IMR-90 (cell line): Measurements from ENCODE around the gene CENPM. TPM values are rescaled to one million over a fixed set of nuclear protein-coding genes. Genes with fewer than 3 reads are reported as not detected.

Source experiments
- ATAC-seq: fragments of 200-7000 bp; cut with Tn5 transposase; 2 replicates; pipeline ENCODE4 v1.9.1; 2020; ENCODE audit warnings: low read depth, mild to moderate bottlenecking, moderate library complexity
- BruUV-seq: library from RNA; stranded (reverse); fragments of 400-500 nt; replicated peaks from 2 replicates; lab custom pipeline; 2021; lab: Mats Ljungman, UMichigan
- CTCF ChIA-PET: fragments of 300-600 bp; formaldehyde crosslinking; extraction: SDS; loops from one replicate; lab custom pipeline; 2021; ENCODE audit warnings: antibody characterized with exemption; lab: Yijun Ruan, JAX
- POLR2A ChIA-PET: fragments of 300-600 bp; sonication (Branson Sonifier 250); formaldehyde crosslinking; loops from one replicate; lab custom pipeline; 2022; ENCODE audit warnings: antibody characterized with exemption; ENCODE audit not compliant: unreplicated experiment; lab: Charles Lee
- DNase-seq: peaks from one replicate; pipeline ENCODE4 v3.0.0; 2013
- H2AFZ ChIP-seq: replicated peaks from 2 replicates; pipeline ENCODE3; 2013; ENCODE audit warnings: low read length, mild to moderate bottlenecking; ENCODE audit not compliant: poor library complexity
- H2AK5ac ChIP-seq: 2 replicates; pipeline ENCODE4 v1.6.1; 2013; ENCODE audit warnings: low read depth, low read length, inconsistent platforms
- H2AK9ac ChIP-seq: replicated peaks from 2 replicates; pipeline ENCODE3; 2013; ENCODE audit warnings: mild to moderate bottlenecking, low read depth, low read length, moderate library complexity; ENCODE audit not compliant: poor library complexity
- H2BK120ac ChIP-seq: 2 replicates; pipeline ENCODE4 v1.6.1; 2013; ENCODE audit warnings: low read depth, low read length, inconsistent platforms
- H2BK15ac ChIP-seq: 3 replicates; pipeline ENCODE4 v1.6.1; 2013; ENCODE audit warnings: low read depth, low read length, inconsistent platforms
- H2BK20ac ChIP-seq: 2 replicates; pipeline ENCODE4 v1.6.1; 2013; ENCODE audit warnings: low read depth, mild to moderate bottlenecking, inconsistent platforms, low read length, moderate library complexity
- H2BK5ac ChIP-seq: 2 replicates; pipeline ENCODE4 v1.6.1; 2013; ENCODE audit warnings: mild to moderate bottlenecking, low read depth, low read length, inconsistent platforms; ENCODE audit not compliant: poor library complexity, severe bottlenecking
- H3K14ac ChIP-seq: replicated peaks from 2 replicates; pipeline ENCODE4 v1.6.1; 2013; ENCODE audit warnings: low read depth, low read length, inconsistent platforms
- H3K18ac ChIP-seq: 2 replicates; pipeline ENCODE4 v1.6.1; 2013; ENCODE audit warnings: low read depth, low read length, control low read depth
- H3K23ac ChIP-seq: 2 replicates; pipeline ENCODE4 v1.6.1; 2013; ENCODE audit warnings: low read depth, low read length, inconsistent platforms
- H3K27ac ChIP-seq: 2 replicates; pipeline ENCODE4 v1.5.1; 2013; ENCODE audit warnings: mild to moderate bottlenecking, control low read depth, low read length; ENCODE audit not compliant: insufficient read depth
- H3K27me3 ChIP-seq: 2 replicates; pipeline ENCODE4 v1.6.1; 2013; ENCODE audit warnings: low read length; ENCODE audit not compliant: control insufficient read depth, insufficient read depth
- H3K36me3 ChIP-seq: 2 replicates; pipeline ENCODE4 v1.6.1; 2013; ENCODE audit warnings: low read length, mixed read lengths; ENCODE audit not compliant: control insufficient read depth, insufficient read depth
- H3K4ac ChIP-seq: 2 replicates; pipeline ENCODE4 v1.6.1; 2013; ENCODE audit warnings: low read depth, low read length, inconsistent platforms
- H3K4me1 ChIP-seq: 2 replicates; pipeline ENCODE4 v1.6.1; 2013; ENCODE audit warnings: low read length, mixed read lengths; ENCODE audit not compliant: control insufficient read depth, insufficient read depth
- H3K4me2 ChIP-seq: 2 replicates; pipeline ENCODE4 v1.6.1; 2013; ENCODE audit warnings: low read depth, mild to moderate bottlenecking, control low read depth, low read length, moderate library complexity
- H3K4me3 ChIP-seq: 2 replicates; pipeline ENCODE4 v1.5.1; 2013; ENCODE audit warnings: low read depth, mild to moderate bottlenecking, control low read depth, low read length, moderate library complexity; ENCODE audit not compliant: insufficient read depth
- H3K56ac ChIP-seq: 2 replicates; pipeline ENCODE4 v1.6.1; 2013; ENCODE audit warnings: low read length, inconsistent platforms; ENCODE audit not compliant: insufficient read depth; ENCODE audit errors: extremely low read depth
- H3K79me1 ChIP-seq, 2 experiments: 2 replicates each; pipeline ENCODE4 v1.6.1; 2013; ENCODE audit warnings: low read length in 2 of 2, inconsistent platforms in 1 of 2, low read depth in 1 of 2
- H3K9ac ChIP-seq: 2 replicates; pipeline ENCODE4 v1.6.1; 2013; ENCODE audit warnings: low read depth, low read length, control low read depth
- H3K9me1 ChIP-seq: 2 replicates; pipeline ENCODE4 v1.6.1; 2013; ENCODE audit warnings: low read length, inconsistent platforms; ENCODE audit not compliant: insufficient read depth
- H3K9me3 ChIP-seq: 2 replicates; pipeline ENCODE4 v1.6.1; 2013; ENCODE audit warnings: low read length; ENCODE audit not compliant: control insufficient read depth, insufficient read depth
- H4K20me1 ChIP-seq: 2 replicates; pipeline ENCODE4 v1.6.1; 2013; ENCODE audit warnings: low read length, inconsistent platforms; ENCODE audit not compliant: insufficient read depth
- H4K5ac ChIP-seq: 2 replicates; pipeline ENCODE4 v1.6.1; 2013; ENCODE audit warnings: mild to moderate bottlenecking, low read depth, low read length, control low read depth
- H4K8ac ChIP-seq, 2 experiments: 2 replicates each; pipeline ENCODE4 v1.6.1; 2013; ENCODE audit warnings: low read depth in 2 of 2, low read length in 2 of 2, control low read depth in 1 of 2, inconsistent platforms in 1 of 2
- H4K91ac ChIP-seq: 2 replicates; pipeline ENCODE4 v1.6.1; 2013; ENCODE audit warnings: low read depth, low read length, inconsistent platforms; ENCODE audit not compliant: insufficient read depth
- FOS ChIP-seq: fragments of 150-350 bp; IDR thresholded peaks from 2 replicates; pipeline ENCODE4 v1.6.1; 2016; ENCODE audit warnings: low read depth, low read length
- MAFK ChIP-seq: IDR thresholded peaks from 2 replicates; pipeline ENCODE4 v1.6.1; 2012; ENCODE audit warnings: low read depth, low read length, improper control_type of control experiment
- MAZ ChIP-seq: IDR thresholded peaks from 2 replicates; pipeline ENCODE4 v1.6.1; 2012; ENCODE audit warnings: low read depth, mild to moderate bottlenecking, low read length, improper control_type of control experiment, moderate library complexity, borderline replicate concordance
- MXI1 ChIP-seq: IDR thresholded peaks from 2 replicates; pipeline ENCODE4 v1.6.1; 2012; ENCODE audit warnings: low read depth, mild to moderate bottlenecking, low read length, moderate library complexity, borderline replicate concordance
- POLR2A ChIP-seq: IDR thresholded peaks from 2 replicates; pipeline ENCODE4 v1.6.1; 2012; ENCODE audit warnings: mild to moderate bottlenecking, low read depth, low read length
- RCOR1 ChIP-seq: IDR thresholded peaks from 2 replicates; pipeline ENCODE4 v1.6.1; 2012; ENCODE audit warnings: mild to moderate bottlenecking, low read length, improper control_type of control experiment; ENCODE audit not compliant: insufficient replicate concordance
- SMC3 ChIP-seq: fragments of 150-350 bp; IDR thresholded peaks from 2 replicates; pipeline ENCODE4 v1.6.1; 2016; ENCODE audit warnings: low read depth, mild to moderate bottlenecking, antibody characterized with exemption, low read length, moderate library complexity
- USF2 ChIP-seq: fragments of 150-350 bp; IDR thresholded peaks from 2 replicates; pipeline ENCODE4 v1.6.1; 2017; ENCODE audit warnings: mild to moderate bottlenecking, antibody characterized with exemption, low read length, low read depth
- WGBS, 2 experiments: methylation state at CpG; one replicate each; pipeline versions ENCODE4 v1.1.5 to v1.1.7; 2013; ENCODE audit warnings: missing lambda C conversion rate in 2 of 2; ENCODE audit not compliant: insufficient read length in 1 of 2; ENCODE audit errors: extremely low coverage in 2 of 2; 5-methylcytosine and 5-hydroxymethylcytosine counted together
- dilution Hi-C: fragments of 300-500 bp; cut with HindIII; formaldehyde crosslinking; loops from one replicate; pipeline ENCODE4 v1.14.3; 2018; ENCODE audit warnings: low sequenced_read_pairs; ENCODE audit not compliant: unreplicated experiment
- in situ Hi-C: fragments of 300-500 bp; cut with MboI; formaldehyde crosslinking; loops from 3 replicates; pipeline ENCODE4 v1.14.3; 2019; ENCODE audit warnings: low sequenced_read_pairs, inconsistent platforms, mixed read lengths
- intact Hi-C: fragments of 100-400 bp; cut with micrococcal nuclease; formaldehyde crosslinking; loops from 2 replicates; pipeline ENCODE4 v1.10.0; 2022
- microRNA-seq, 2 experiments: library from miRNA; stranded (forward) in 1 of 2; unstranded in 1 of 2; fragments of 10-50 nt in 1 of 2; fragments of <30 nt in 1 of 2; gene quantifications in 1 of 2; microRNA quantifications in 1 of 2; one replicate each; pipeline versions ENCODE3 to v1.1.0; 2013 to 2020; ENCODE audit not compliant: insufficient read depth in 1 of 2, insufficient read length in 1 of 2, unreplicated experiment in 1 of 2
- polyA plus RNA-seq, 3 experiments: library from polyadenylated mRNA; depleted of rRNA; stranded (reverse); fragments of >200 nt; gene quantifications; 2 replicates each; pipeline ENCODE4 v1.2.3, GENCODE V29; 2012; ENCODE audit warnings: low replicate concordance in 1 of 3
- small RNA-seq, 5 experiments: library from RNA; depleted of rRNA; stranded (forward); fragments of <200 nt; gene quantifications; one replicate each; pipeline ENCODE3, GENCODE V24; 2012
- total RNA-seq: library from RNA; depleted of rRNA; stranded (reverse); fragments of >200 nt; gene quantifications from 2 replicates; pipeline ENCODE4 v1.2.3, GENCODE V29; 2012; rRNA removed

CENPM gene
- total and polyA plus RNA-seq, 2 of the 4 experiments (the other 2 are of a cell fraction) = 18.1 to 20.1 TPM

- Histone ChIP-seq H3K4me2 (no peak overlapping the region), H3K14ac (no peak overlapping the region), H2BK15ac (no peak overlapping the region), H3K4me3 (no peak overlapping the region), H3K9me3 (no peaks in the 10 kb centered on the region), H2BK120ac (no peak overlapping the region), H3K27me3 (no peaks in the 10 kb centered on the region), H3K56ac (no peak overlapping the region), H2AK9ac (no peak overlapping the region), H3K9me1 (no peaks in the 10 kb centered on the region; the same call in none of the 2 replicates), H2AFZ (no peak overlapping the region), H3K36me3 (peaks cover 19% of the 10 kb centered on the region), H3K4ac (no peak overlapping the region), H3K18ac (no peak overlapping the region), H3K27ac (no peak overlapping the region), H2BK5ac (no peak overlapping the region), H3K4me1 (peaks cover 1% of the 10 kb centered on the region; the same call in 1 of the 2 replicates), H4K20me1 (no peaks in the 10 kb centered on the region; the same call in 1 of the 2 replicates), H4K5ac (no peak overlapping the region), H3K23ac (no peak overlapping the region), H3K9ac (no peak overlapping the region), H4K8ac (no peak overlapping the region), H2AK5ac (no peak overlapping the region), H3K79me1 (0 out of 4 replicates have a peak, but pooled peaks cover 0 to 3% of the 10 kb centered on the region in 2 experiments), H4K91ac (no peak overlapping the region), H2BK20ac (no peak overlapping the region)
- 100% methylated on average over 4 of the region's 9 CpGs; no CpG with 5 or more reads in 1 of the 2 experiments for WGBS, 2 experiments
- dilution Hi-C loops (no loop called here), in situ Hi-C loops (no loop called here), intact Hi-C loops (no loop called here)
- BruUV-seq = no TSS peak
- TF ChIP-seq USF2 (no peak), RCOR1 (no peak), MAFK (no peak), MAZ (no peak), MXI1 (no peak), POLR2A (no peak), FOS (no peak), SMC3 (no peak)
- no peak for ATAC-seq
- ChIA-PET POLR2A (interaction anchor here (0.5 kb wide), 1 partner anchor 51 kb away, joined by 3 read pairs; no protein-coding TSS in a partner anchor), CTCF (no interaction called here)
- no peak for DNase-seq
These were observed 55.5 kb downstream of the CENPM start for GRCh38 chr22:41891407-41891806.

Small RNA genes within 50 kb of the gene (microRNA-seq; reads per million reads assigned to microRNA genes)
- 19.7 to 172 reads per million in 2 experiments for gene MIR33A

Small RNA genes within 50 kb of the gene (small RNA-seq; reads per million reads assigned to genes)
- gene MIR33A = 2.0 to 240 (median 59.6) reads per million in 5 experiments

Other genes with a start within 250 kb of the CENPM start
- 0.90 and 1.1 TPM in 2 replicates for gene MEI1, start 247.6 kb downstream of the CENPM start, total RNA-seq
- gene MEI1, start 247.6 kb downstream of the CENPM start, polyA plus RNA-seq (2012; rRNA removed) = 2.1 and 2.6 TPM in 2 replicates
- gene CCDC134, start 146.5 kb downstream of the CENPM start, total RNA-seq = 6.1 and 7.0 TPM in 2 replicates
- gene CCDC134, start 146.5 kb downstream of the CENPM start, polyA plus RNA-seq (2012; rRNA removed) = 5.1 and 7.5 TPM in 2 replicates
- gene SREBF2, start 114.0 kb downstream of the CENPM start, total RNA-seq = 8.1 and 9.2 TPM in 2 replicates
- gene SREBF2, start 114.0 kb downstream of the CENPM start, polyA plus RNA-seq (2012; rRNA removed) = 47.4 and 50.1 TPM in 2 replicates
- gene SHISA8, start 32.1 kb downstream of the CENPM start, total RNA-seq = not detected in 2 replicates
- not detected in 2 replicates for gene SHISA8, start 32.1 kb downstream of the CENPM start, polyA plus RNA-seq (2012; rRNA removed)
- gene TNFRSF13C, start 20.3 kb downstream of the CENPM start, total RNA-seq = under 0.01 TPM in 1 of 2 replicates, not detected in the other
- 0.14 and 0.16 TPM in 2 replicates for gene TNFRSF13C, start 20.3 kb downstream of the CENPM start, polyA plus RNA-seq (2012; rRNA removed)
- under 0.01 and 0.18 TPM in 2 replicates for gene SEPTIN3, start 22.3 kb upstream of the CENPM start, total RNA-seq
- gene SEPTIN3, start 22.3 kb upstream of the CENPM start, polyA plus RNA-seq (2012; rRNA removed) = 0.14 and 0.15 TPM in 2 replicates
- not detected in 2 replicates for gene WBP2NL, start 51.6 kb upstream of the CENPM start, total RNA-seq
- gene WBP2NL, start 51.6 kb upstream of the CENPM start, polyA plus RNA-seq (2012; rRNA removed) = not detected in 2 replicates
- gene NAGA, start 123.7 kb upstream of the CENPM start, total RNA-seq = 34.4 and 44.8 TPM in 2 replicates
- 34.3 and 38.6 TPM in 2 replicates for gene NAGA, start 123.7 kb upstream of the CENPM start, polyA plus RNA-seq (2012; rRNA removed)
- gene PHETA2, start 127.1 kb upstream of the CENPM start, total RNA-seq = 6.1 and 6.5 TPM in 2 replicates
- gene PHETA2, start 127.1 kb upstream of the CENPM start, polyA plus RNA-seq (2012; rRNA removed) = 10.0 and 10.9 TPM in 2 replicates
- 2.3 and 2.5 TPM in 2 replicates for gene SMDT1, start 132.5 kb upstream of the CENPM start, total RNA-seq
- 15.0 and 15.7 TPM in 2 replicates for gene SMDT1, start 132.5 kb upstream of the CENPM start, polyA plus RNA-seq (2012; rRNA removed)
- gene NDUFA6, start 143.6 kb upstream of the CENPM start, total RNA-seq = 48.8 and 92.2 TPM in 2 replicates
- gene NDUFA6, start 143.6 kb upstream of the CENPM start, polyA plus RNA-seq (2012; rRNA removed) = 81.4 and 89.0 TPM in 2 replicates
- gene CYP2D6, start 183.7 kb upstream of the CENPM start, total RNA-seq = under 0.01 TPM in 2 replicates
- gene CYP2D6, start 183.7 kb upstream of the CENPM start, polyA plus RNA-seq (2012; rRNA removed) = 0.24 TPM in 2 replicates